BJ (cell line): ENCODE measurements around the gene PEMT. TPM values are rescaled to one million over a fixed set of nuclear protein-coding genes. Genes with fewer than 3 reads are reported as not detected.

Experiments used
- CTCF ChIA-PET: fragments of 350-600 bp; formaldehyde crosslinking; extraction: SDS; loops from one replicate; lab custom pipeline; 2021; ENCODE audit warnings: antibody characterized with exemption, inconsistent platforms; lab: Yijun Ruan, JAX
- POLR2A ChIA-PET: fragments of 300-600 bp; sonication (Branson Sonifier 250); formaldehyde crosslinking; extraction: SDS; loops from one replicate; lab custom pipeline; 2021; ENCODE audit warnings: antibody characterized with exemption; lab: Charles Lee
- DNase-seq: peaks from one replicate; pipeline ENCODE4 v3.0.0-alpha.2; 2011; ENCODE audit warnings: low read depth
- H3K27me3 ChIP-seq: 2 replicates; pipeline ENCODE4 v1.6.0; 2011; ENCODE audit warnings: low read length; ENCODE audit not compliant: control insufficient read depth, insufficient read depth
- H3K36me3 ChIP-seq: 2 replicates; pipeline ENCODE4 v1.5.1; 2011; ENCODE audit warnings: low read length; ENCODE audit not compliant: control insufficient read depth, insufficient read depth
- H3K4me3 ChIP-seq: 2 replicates; pipeline ENCODE4 v1.5.1; 2011; ENCODE audit warnings: low read depth, mild to moderate bottlenecking, control low read depth, low read length
- CTCF ChIP-seq: IDR thresholded peaks from 2 replicates; pipeline ENCODE4 v1.5.1; 2011; ENCODE audit warnings: low read depth, mild to moderate bottlenecking, control low read depth, inconsistent platforms, low read length, moderate library complexity; ENCODE audit not compliant: insufficient read depth
- polyA plus RNA-seq: library from polyadenylated mRNA; depleted of rRNA; stranded (reverse); fragments of >200 nt; gene quantifications from 2 replicates; pipeline ENCODE4 v1.2.3, GENCODE V29; 2011

PEMT gene
- polyA plus RNA-seq, 1 experiment: 50.7 TPM

DNA sequence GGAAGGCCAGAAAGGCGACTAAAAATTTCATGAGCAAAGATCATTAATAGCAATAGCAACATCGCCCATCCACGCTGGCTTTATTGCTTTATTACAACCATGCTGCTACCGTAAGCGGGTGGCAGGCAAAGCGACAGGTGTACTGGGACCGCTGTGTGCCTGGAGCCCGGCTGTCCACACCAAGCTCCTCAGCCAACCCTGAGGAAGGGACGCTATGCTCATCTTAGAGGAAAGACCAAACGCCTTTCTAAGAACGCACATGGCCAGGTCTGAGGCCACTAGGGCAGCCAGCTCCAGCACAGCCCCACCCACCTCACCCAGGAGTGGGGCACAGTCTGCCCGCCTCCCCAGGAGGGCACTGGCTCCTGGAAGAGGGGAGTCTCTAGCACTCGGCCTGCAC, 28.0 kb downstream of the PEMT start:
- Histone ChIP-seq H3K27me3 (no peaks in the 10 kb centered on the region), H3K36me3 (no peaks in the 10 kb centered on the region), H3K4me3 (no peak overlapping the region)
- DNase-seq: no peak
- TF ChIP-seq CTCF: no peak
- ChIA-PET CTCF (interaction anchor here (1.3 to 11.8 kb wide), 2 partner anchors 67 to 68 kb away, joined by 4 to 149 read pairs; partner anchors contain the start of gene RASD1), POLR2A (no interaction called here)

DNA sequence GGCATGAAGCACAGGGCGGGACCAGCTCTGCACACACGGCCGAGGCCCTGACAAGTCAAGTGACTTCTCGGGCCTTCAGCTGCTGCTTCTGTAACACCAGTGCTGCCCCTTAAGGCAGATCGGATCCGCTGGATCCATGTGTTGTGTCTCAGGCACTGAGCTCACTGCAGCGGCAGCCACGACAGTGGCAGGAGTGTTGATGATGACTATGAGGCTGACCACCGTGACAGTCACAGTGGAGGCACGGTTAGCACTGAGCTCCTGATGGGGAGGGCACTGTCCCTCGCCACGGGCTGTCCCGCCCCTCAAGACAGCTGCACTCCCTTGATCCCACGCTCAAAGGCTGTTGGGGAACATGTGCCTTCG, 29.4 kb downstream of the PEMT start:
- no peak for DNase-seq
- no peak for TF ChIP-seq CTCF
- H3K36me3 ChIP-seq: no peaks in the 10 kb centered on the region
- no peaks in the 10 kb centered on the region for H3K27me3 ChIP-seq
- POLR2A ChIA-PET: no interaction called here
- H3K4me3 ChIP-seq: no peak overlapping the region
- CTCF ChIA-PET: interaction anchor here (1.3 to 1.7 kb wide), 2 partner anchors 9 to 66 kb away, joined by 3 to 6 read pairs; partner anchors contain the start of gene RASD1

DNA sequence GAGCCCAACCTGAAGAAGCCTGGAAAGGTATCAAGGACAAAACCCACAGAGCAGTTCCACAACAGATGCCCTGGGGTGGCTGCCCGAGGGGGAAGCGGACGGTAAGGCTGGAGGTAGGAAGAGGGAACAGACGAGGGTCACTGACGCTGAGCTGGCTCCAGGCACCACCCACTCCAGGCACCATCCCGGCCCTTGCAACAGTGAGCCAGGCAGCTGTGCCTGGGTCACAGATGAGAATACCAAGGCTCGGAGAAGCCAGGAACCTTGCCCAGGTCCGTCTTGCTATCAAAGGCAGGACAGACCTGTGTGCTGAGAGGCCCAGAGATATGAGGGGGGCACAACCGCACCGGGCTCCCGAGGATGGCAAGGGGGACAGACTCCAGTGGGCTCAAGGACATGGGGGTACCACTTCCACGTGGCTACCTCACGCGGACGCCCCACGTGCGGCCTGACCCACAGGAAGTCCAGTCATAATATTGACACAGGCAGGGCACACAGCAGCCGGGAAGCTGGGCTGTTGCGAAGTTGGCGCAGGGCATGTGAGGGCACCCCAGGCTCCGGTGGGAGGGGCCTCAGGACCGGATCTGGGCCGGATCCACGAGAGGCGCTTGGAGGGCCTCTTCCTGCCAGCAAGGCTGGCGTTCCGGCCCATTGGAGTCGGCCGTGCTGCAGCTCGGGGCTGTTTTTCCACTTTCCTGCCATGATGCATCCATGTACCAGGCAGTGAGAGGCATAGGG, 29.9 kb downstream of the PEMT start:
- no peak for DNase-seq
- Histone ChIP-seq H3K27me3 (no peaks in the 10 kb centered on the region), H3K4me3 (no peak overlapping the region), H3K36me3 (no peaks in the 10 kb centered on the region)
- POLR2A ChIA-PET: no interaction called here
- CTCF ChIA-PET: interaction anchor here (1.3 to 1.7 kb wide), 2 partner anchors 10 to 65 kb away, joined by 3 to 6 read pairs; partner anchors contain the start of gene RASD1
- no peak for TF ChIP-seq CTCF

- ChIA-PET POLR2A (no interaction called here), CTCF (interaction anchor here (1.3 to 1.7 kb wide), 2 partner anchors 11 to 64 kb away, joined by 3 to 6 read pairs; partner anchors contain the start of gene RASD1)
- TF ChIP-seq CTCF: no peak
Measured at GRCh38 chr17:17560975-17561374, 30.5 kb downstream of the PEMT start.

DNA sequence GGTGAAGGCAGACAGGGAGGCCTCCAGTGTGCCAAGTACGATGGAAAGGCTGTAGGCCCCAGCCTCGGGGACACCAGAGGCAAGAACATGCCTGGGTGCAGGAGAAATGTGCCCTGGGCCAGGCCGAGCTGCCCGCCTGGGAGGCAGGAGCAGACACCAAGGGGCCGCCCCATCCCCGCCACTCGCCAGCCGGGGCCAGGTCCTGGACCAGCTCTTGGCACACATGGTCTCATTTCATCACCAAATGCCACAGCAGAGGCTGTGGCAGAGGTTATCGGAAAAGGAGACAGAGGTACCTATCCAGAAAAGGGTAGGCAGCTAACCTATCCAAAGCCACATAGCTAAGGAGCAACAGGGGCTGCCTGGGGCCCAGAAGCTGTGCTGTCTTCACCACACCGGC, 31.3 kb downstream of the PEMT start:
- no peak overlapping the region for H3K4me3 ChIP-seq
- ChIA-PET POLR2A (no interaction called here), CTCF (no interaction called here)
- H3K27me3 ChIP-seq: no peaks in the 10 kb centered on the region
- DNase-seq: no peak
- TF ChIP-seq CTCF: no peak
- no peaks in the 10 kb centered on the region for H3K36me3 ChIP-seq

More at GRCh38 chr17:17560975-17561374, 30.5 kb downstream of the PEMT start:
- DNase-seq: no peak
- H3K36me3 ChIP-seq: no peaks in the 10 kb centered on the region
- H3K27me3 ChIP-seq: no peaks in the 10 kb centered on the region
- H3K4me3 ChIP-seq: no peak overlapping the region
